MCF 10A (cell line): Measurements from ENCODE around the gene ABCD2. TPM values are rescaled to one million over a fixed set of nuclear protein-coding genes. Genes with fewer than 3 reads are reported as not detected.

Experiments used
- BruUV-seq: library from RNA; stranded (reverse); fragments of 400-500 nt; replicated peaks from 2 replicates; lab custom pipeline; 2021; lab: Mats Ljungman, UMichigan
- CTCF ChIA-PET: fragments of 300-600 bp; sonication (Branson Sonifier 250); formaldehyde crosslinking; extraction: SDS; loops from one replicate; lab custom pipeline; 2021; ENCODE audit warnings: antibody characterized with exemption, inconsistent platforms; lab: Yijun Ruan, JAX
- POLR2A ChIA-PET: fragments of 300-600, 350-650 bp; sonication (Branson Sonifier 250); formaldehyde crosslinking; extraction: SDS; loops from one replicate; lab custom pipeline; 2020; ENCODE audit warnings: antibody characterized with exemption, inconsistent platforms; lab: Yijun Ruan, JAX
- DNase-seq: peaks from one replicate; pipeline ENCODE4 v3.0.0-alpha.2; 2018; ENCODE audit not compliant: unreplicated experiment
- H3K27ac Mint-ChIP-seq: one replicate; pipeline ENCODE4 v1.8.0; 2022; ENCODE audit warnings: mild to moderate bottlenecking, low read depth, mixed read lengths; ENCODE audit not compliant: unreplicated experiment
- H3K27me3 Mint-ChIP-seq: one replicate; pipeline ENCODE4 v1.8.0; 2022; ENCODE audit warnings: mixed read lengths; ENCODE audit not compliant: insufficient read depth, unreplicated experiment
- H3K36me3 Mint-ChIP-seq: one replicate; pipeline ENCODE4 v1.8.0; 2022; ENCODE audit warnings: mild to moderate bottlenecking, moderate library complexity, mixed read lengths; ENCODE audit not compliant: insufficient read depth, unreplicated experiment
- H3K4me1 Mint-ChIP-seq: one replicate; pipeline ENCODE4 v1.8.0; 2022; ENCODE audit warnings: mixed read lengths; ENCODE audit not compliant: insufficient read depth, unreplicated experiment
- H3K4me3 Mint-ChIP-seq: one replicate; pipeline ENCODE4 v1.8.0; 2022; ENCODE audit warnings: mild to moderate bottlenecking, moderate library complexity, mixed read lengths; ENCODE audit not compliant: unreplicated experiment
- H3K9me3 Mint-ChIP-seq: one replicate; pipeline ENCODE4 v1.8.0; 2022; ENCODE audit warnings: mixed read lengths; ENCODE audit not compliant: unreplicated experiment
- intact Hi-C: fragments of 100-400 bp; cut with micrococcal nuclease; formaldehyde crosslinking; loops from 2 replicates; pipeline ENCODE4 v1.14.1; 2022
- total RNA-seq: library from RNA; stranded (reverse); gene quantifications from 2 replicates; pipeline ENCODE4 v1.2.3, GENCODE V29; 2022
- TF ChIP-seq, protein P1 (sequence below): fragments of 200-600 bp; IDR thresholded peaks from one replicate; pipeline ENCODE4 v1.8.0; 2022; ENCODE audit warnings: antibody characterized with exemption, mild to moderate bottlenecking; ENCODE audit not compliant: unreplicated experiment

Gene ABCD2
- total RNA-seq, 1 experiment from 2014 or later: 0.42 TPM

DNA sequence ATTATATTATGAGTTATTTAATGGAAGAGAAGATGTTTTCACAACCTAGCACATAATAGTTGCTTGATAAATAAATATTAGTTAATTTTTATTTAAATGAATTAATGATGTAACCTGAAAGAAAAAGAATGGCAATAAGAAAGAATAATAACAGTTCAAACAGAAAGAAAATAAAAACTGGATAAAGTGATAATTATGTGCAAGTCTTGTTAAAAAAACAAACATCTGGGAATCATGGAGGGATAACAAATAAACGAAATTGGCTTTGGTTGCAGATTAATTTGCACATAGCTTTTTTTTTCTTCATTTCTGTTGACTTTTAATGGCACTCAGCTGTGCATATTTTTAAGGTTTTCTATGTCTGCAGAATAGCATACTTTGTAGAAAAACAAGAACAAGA lies 23.4 kb upstream of the ABCD2 start:
- Mint-ChIP-seq H3K9me3 (no peaks in the 10 kb centered on the region), H3K4me1 (no peaks in the 10 kb centered on the region), H3K27me3 (no peaks in the 10 kb centered on the region), H3K36me3 (no peaks in the 10 kb centered on the region), H3K27ac (no peak overlapping the region), H3K4me3 (no peak overlapping the region)
- POLR2A ChIA-PET: interaction anchor here (1.2 kb wide), 1 partner anchor 14 kb away, joined by 7 read pairs; no protein-coding TSS in a partner anchor
- TF ChIP-seq, protein P1, sequence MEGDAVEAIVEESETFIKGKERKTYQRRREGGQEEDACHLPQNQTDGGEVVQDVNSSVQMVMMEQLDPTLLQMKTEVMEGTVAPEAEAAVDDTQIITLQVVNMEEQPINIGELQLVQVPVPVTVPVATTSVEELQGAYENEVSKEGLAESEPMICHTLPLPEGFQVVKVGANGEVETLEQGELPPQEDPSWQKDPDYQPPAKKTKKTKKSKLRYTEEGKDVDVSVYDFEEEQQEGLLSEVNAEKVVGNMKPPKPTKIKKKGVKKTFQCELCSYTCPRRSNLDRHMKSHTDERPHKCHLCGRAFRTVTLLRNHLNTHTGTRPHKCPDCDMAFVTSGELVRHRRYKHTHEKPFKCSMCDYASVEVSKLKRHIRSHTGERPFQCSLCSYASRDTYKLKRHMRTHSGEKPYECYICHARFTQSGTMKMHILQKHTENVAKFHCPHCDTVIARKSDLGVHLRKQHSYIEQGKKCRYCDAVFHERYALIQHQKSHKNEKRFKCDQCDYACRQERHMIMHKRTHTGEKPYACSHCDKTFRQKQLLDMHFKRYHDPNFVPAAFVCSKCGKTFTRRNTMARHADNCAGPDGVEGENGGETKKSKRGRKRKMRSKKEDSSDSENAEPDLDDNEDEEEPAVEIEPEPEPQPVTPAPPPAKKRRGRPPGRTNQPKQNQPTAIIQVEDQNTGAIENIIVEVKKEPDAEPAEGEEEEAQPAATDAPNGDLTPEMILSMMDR: no peak
- BruUV-seq: no TSS peak
- no peak for DNase-seq
- CTCF ChIA-PET: interaction anchor here (0.8 kb wide), 1 partner anchor 24 kb away, joined by 4 read pairs; no protein-coding TSS in a partner anchor
- intact Hi-C loops: no loop called here

DNA sequence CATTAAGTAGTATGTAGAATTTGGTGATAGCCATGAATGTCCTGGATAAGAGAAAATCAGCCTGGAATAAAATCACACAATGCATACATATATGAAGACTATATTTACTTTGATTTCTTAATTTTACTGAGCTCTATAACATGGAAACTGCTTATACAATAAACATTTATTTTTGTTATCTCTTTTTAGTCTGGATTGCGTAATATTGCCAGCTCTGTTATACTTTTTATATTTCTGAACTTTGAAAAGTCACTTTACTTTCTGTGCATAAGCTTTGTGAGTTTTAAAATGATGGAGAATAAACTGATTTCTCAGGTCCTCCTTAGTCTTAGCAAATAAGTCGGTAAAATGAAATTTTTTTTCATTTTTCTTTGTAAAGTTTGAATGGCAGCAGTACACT lies 19.2 kb upstream of the ABCD2 start:
- DNase-seq: no peak
- intact Hi-C loops: no loop called here
- H3K9me3 Mint-ChIP-seq: no peaks in the 10 kb centered on the region
- no peak overlapping the region for H3K4me3 Mint-ChIP-seq
- CTCF ChIA-PET: no interaction called here
- TF ChIP-seq, protein P1: no peak
- no peaks in the 10 kb centered on the region for H3K27me3 Mint-ChIP-seq
- H3K27ac Mint-ChIP-seq: no peak overlapping the region
- H3K4me1 Mint-ChIP-seq: no peaks in the 10 kb centered on the region
- no TSS peak for BruUV-seq
- POLR2A ChIA-PET: interaction anchor here (0.7 kb wide), 1 partner anchor 60 kb away, joined by 3 read pairs; no protein-coding TSS in a partner anchor
- H3K36me3 Mint-ChIP-seq: no peaks in the 10 kb centered on the region

DNA sequence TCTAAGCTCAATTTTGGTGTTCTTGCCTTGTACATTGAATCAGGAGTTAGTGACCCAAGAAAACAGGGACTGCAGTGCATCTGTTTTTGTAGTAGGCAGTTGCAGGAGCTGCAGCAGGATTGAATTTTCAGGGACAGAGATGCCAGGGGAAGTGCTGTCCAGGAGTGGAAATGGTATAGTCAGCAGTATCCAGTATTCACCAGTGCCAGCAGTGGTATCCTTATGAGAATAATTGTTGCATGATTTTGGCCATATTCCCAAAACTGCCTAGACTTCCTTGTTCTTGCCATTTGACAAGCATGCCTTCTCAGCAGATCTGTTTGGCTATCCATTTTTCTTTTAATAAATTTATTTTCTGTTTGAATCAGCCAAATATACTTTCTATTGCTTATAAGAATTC lies 18.6 kb upstream of the ABCD2 start:
- CTCF ChIA-PET: interaction anchor here (0.7 kb wide), 1 partner anchor 311 kb away, joined by 3 read pairs; no protein-coding TSS in a partner anchor
- BruUV-seq: no TSS peak
- POLR2A ChIA-PET: interaction anchor here (0.5 kb wide), 1 partner anchor 77 kb away, joined by 3 read pairs; no protein-coding TSS in a partner anchor
- Mint-ChIP-seq H3K27me3 (no peaks in the 10 kb centered on the region), H3K27ac (no peak overlapping the region), H3K4me1 (no peaks in the 10 kb centered on the region), H3K36me3 (no peaks in the 10 kb centered on the region), H3K9me3 (no peaks in the 10 kb centered on the region), H3K4me3 (no peak overlapping the region)
- TF ChIP-seq, protein P1: no peak
- DNase-seq: peak; percentile 27
- intact Hi-C loops: no loop called here

DNA sequence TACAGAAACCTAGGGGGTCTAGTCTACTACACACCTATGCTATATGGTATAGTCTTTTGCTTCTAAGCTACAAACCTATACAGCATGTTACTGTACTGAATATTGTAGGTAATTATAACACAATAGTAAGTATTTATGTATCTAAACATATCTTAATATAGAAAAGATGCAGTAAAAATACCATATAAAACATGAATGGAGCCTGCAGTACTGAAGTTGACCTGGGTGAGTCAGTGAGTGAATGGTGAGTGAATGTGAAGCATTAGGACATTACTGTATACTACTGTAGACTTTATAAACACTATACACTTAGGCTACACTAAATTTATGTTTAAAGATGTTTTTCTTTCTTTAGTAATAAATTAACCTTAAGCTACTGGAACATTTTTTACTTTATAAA lies 13.1 kb upstream of the ABCD2 start:
- CTCF ChIA-PET: interaction anchor here (1.3 kb wide), 1 partner anchor 13 kb away, joined by 5 read pairs; the partner anchor contains the start of gene ABCD2
- Mint-ChIP-seq H3K4me3 (no peak overlapping the region), H3K27me3 (no peaks in the 10 kb centered on the region), H3K9me3 (no peaks in the 10 kb centered on the region), H3K27ac (no peak overlapping the region), H3K4me1 (no peaks in the 10 kb centered on the region), H3K36me3 (no peaks in the 10 kb centered on the region)
- TF ChIP-seq, protein P1: no peak
- DNase-seq: no peak
- intact Hi-C loops: no loop called here
- no TSS peak for BruUV-seq
- POLR2A ChIA-PET: interaction anchor here (2.0 kb wide), 1 partner anchor 12 kb away, joined by 6 read pairs; no protein-coding TSS in a partner anchor
